GM21737 (cell line): Measurements from ENCODE around the gene CNTNAP2.

Experiments
- ATAC-seq: cut with Tn5 transposase; IDR thresholded peaks from one replicate; pipeline ENCODE4 v1.9.1; 2021; ENCODE audit warnings: mild to moderate bottlenecking, moderate library complexity; ENCODE audit not compliant: unreplicated experiment

The CNTNAP2 gene

DNA sequence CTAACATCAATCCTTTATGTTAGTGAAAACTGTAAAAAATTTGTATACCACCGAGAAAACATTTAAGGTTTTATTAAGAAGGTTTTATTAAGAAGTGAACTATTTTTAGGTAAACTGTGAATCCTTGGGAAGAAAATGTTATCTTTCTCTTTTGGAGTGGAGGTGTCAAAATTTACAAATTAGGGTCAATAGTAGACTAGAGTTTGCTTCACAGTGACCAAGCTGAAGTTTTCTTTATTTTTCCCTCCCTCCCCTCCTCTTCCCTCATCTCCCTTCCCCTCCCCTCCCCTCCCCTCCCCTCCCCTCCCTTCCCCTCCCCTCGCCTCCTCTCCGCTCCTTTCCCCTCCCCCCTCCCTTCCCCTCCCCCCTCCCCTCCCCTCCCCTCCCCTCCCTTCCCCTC is 168.8 kb downstream of the CNTNAP2 start:
- no peak for ATAC-seq

DNA sequence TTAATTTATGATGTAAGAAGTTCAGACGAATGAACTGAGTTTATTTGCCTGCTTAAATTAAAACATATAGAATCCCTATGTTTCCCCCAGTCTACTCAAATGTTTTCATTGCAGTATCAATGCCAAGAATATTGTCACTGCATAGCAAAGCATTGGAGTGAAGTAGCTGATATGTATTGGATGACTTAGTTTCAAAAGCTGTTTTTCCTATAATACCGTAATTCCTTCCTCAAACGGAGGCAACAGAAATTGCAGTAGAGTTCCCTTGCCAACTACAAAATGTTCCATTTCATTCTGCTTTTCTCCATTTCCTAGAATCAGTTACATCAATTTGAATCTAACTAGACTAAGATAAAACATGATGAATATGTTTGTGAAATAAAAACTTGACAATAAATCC is 174.1 kb downstream of the CNTNAP2 start:
- ATAC-seq: no peak

DNA sequence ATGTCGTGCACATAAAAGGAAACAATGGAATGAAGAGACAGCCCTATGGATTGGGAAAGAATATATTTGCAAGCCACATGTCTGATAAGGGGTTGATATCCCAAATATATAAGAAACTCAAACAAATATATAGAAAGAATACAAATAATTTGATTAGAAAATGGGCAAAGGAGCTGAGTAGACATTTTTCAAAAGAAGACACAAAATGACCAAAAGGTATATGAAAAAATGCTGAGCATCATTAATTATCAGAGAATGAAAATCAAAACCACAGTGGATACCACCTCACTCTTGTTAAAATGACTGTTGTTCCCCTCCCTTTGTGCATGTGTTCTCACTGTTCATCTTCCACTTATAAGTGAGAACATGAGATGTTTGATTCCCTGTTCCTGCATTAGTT is 175.3 kb downstream of the CNTNAP2 start:
- ATAC-seq: no peak

DNA sequence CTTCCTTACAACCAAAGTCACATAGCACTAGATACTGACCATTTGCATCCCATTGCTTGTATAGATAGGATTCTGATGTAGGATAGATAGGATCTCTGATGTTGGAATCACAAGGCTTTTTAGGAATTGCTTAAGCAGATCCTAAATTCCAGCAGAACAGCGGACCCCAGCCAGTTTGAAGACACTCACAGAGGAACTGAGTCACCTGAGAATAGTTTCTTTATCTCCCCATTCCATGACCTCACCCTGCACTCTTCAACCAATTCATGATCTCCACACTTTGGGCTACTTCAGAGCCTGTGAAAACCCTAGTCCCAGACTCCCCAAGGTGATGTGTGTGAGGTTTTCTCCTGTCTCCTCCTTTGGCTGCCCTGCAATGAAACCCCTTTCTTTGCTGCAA is 179.4 kb downstream of the CNTNAP2 start:
- ATAC-seq: no peak

DNA sequence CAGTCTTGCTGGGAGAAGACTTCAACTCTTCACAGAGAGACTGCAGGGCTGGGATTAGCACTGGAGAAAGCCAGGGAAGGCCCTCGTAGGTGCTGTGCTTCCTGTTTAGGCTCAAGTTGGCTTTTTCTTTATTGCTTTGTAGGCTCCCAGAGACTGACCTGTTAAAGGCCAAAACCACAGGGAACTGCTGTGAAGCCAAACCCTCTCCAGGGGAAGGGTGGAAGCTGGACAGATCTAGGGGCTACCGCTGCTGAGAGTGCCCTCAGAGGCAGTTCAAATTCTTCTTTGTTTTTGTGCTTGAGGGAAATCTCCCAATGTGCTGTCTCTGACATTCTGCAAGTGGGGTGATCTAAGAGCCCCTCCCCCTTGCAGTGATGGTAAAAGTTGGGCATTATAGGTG is 198.4 kb downstream of the CNTNAP2 start:
- no peak for ATAC-seq

DNA sequence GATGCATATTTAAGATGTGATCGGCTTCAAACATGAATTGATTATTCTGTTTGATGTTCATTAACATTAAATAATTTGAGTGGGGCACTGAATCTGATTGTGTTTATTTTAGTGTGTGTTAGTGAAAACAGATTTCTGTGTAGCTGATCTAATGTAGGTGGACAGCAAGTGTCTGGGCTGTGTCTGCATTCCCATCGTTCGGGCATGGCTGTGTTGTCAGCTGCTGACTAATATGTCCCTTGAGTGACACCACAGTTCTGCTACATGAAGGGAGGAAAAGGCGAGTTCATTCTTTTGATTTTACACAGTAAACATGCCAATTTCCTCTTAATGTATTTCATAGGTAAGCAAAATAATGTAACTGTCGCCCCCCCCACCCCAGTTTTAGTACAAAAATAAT is 203.0 kb downstream of the CNTNAP2 start:
- no peak for ATAC-seq

DNA sequence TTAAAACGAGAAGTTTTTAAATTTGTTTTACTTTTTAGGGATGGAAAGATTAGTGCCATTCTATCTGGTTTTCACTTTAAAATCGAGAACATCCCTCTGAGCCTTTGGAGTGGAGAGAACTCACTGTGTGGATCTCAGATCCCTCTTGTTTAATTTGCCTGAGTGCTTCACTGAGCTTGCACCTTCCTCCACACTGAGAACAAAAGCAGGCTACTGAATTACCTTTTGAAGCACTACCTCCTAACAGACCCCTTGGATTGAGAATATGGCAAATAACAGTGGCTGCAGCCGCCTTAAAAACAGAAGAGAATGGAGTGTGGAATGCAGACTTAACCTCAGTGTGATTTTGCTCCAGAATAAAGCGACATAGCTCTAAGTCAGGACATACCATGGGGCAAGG is 204.7 kb downstream of the CNTNAP2 start:
- ATAC-seq: no peak

DNA sequence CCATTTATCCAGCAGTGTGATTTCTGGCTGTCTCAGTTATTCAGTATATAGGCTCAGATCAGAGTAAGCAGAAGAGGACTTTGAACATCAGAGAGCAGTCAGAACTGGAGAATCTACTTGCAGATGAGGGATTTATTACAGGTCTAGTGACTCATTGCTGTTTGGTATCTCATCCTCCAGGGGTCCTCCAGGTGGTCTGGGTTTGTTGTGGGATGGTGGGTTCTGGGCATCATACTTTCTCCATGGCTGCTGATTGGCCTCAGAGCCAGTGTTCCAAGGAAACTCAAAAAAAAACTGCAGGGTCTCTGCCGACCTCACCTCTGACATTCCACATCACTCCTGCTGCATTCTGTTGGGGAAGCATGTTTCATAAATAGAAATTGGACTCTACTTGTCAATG is 214.8 kb downstream of the CNTNAP2 start:
- ATAC-seq: no peak

DNA sequence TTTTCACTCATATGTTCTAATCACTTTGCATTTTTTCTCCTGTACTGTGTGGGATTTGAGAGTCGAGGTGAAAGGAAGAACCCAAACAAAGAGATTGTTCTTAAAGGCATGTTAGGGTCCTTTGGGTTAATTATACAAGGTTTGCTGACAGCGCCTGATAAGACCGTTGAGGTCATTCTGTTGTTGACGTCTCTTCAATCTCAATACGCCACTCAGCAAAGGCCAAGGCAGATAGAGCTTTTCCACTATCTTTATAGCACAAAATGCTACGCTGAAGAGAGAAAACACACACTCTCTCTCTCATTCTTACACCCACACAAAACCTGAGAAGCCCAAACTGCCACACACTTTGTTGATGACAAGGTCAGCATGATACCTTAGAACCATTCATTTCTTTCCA is 228.7 kb downstream of the CNTNAP2 start:
- ATAC-seq: no peak

DNA sequence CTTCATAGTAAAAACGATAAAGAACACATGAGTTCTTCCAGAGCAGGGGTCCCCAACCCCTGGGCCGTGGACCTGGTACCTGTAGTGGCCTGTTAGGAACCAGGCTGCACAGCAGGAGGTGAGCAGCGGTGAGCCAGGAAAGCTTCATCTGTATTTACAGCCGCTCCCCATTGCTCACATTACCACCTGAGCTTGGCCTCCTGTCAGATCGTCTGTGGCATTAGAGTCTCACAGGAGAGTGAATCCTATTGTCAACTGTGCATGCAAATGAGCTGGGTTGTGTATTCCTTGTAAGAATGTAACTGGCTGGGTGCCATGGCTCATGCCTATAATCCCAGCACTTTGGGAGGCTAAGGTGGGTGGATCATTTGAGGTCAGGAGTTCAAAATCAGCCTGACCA is 229.5 kb downstream of the CNTNAP2 start:
- no peak for ATAC-seq

DNA sequence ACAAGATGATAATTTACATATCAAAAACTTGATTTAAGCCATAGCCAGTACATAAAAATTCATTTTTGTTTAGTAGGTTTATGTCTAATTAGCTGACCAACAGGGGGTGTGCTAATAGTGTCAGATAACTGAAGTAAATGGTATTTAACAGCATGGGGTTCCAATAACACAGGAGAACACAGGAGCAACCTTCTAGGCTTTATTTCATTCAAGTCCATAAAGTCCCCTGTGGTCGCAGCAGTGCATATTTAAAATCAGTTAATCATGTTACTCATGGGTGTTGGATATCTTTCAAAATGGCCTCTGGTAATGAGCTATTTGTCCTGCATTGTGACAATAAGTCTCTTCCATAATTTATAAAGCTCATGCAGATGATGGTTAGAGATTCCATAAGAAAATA is 238.6 kb downstream of the CNTNAP2 start:
- ATAC-seq: no peak

DNA sequence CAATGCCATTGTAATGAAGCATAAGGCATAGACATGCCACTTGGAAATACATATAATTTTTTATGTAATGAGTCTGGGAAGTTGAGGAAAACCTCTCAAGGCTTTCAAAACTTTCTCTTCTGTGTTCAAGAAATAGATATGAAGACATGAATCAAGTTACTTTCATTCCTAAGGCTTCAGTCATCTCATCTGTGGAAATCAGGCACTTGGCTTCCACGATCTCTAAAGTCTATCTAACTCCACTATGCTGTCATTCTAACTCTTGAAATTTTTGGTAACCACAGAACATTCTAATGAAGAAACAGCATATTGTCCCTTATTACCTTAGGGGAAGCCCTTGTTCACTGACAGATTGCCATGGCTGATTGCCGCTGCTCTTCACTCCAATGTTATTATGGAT is 242.6 kb downstream of the CNTNAP2 start:
- no peak for ATAC-seq

DNA sequence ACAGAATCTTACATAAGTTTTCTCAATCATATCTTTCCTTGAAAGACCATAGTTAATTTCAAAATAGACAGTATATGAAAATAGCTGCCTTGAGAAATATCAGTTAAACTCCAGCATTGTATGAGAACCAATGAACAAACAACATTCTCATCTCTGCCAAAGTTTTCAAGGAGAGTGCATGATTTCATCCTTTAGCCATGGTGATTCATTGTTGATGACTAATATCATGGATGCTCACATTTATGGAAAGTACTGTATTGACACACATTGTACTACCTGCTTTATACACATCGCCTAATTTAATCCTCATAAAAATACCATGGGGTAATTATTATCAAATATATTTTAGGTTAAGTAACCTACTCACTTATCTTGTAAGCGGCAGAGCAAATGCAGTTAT is 250.3 kb downstream of the CNTNAP2 start:
- ATAC-seq: no peak

DNA sequence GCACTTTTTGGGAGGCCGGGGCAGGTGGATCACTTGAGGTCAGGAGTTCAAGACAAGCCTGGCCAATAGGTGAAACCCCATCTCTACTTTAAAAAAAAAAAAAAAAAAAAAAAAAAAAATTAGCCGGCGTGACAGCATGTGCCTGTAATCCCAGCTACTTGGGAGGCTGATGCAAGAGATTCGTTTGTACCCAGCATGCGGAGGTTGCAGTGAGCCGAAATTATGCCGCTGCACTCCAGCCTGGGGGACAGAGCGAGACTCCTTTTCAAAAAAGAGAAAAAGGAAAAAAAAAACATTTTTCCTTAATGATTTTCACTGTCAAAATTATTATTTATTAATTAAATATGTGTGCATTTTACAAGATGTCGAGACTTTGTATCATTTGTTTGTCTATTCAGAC is 253.6 kb downstream of the CNTNAP2 start:
- no peak for ATAC-seq

DNA sequence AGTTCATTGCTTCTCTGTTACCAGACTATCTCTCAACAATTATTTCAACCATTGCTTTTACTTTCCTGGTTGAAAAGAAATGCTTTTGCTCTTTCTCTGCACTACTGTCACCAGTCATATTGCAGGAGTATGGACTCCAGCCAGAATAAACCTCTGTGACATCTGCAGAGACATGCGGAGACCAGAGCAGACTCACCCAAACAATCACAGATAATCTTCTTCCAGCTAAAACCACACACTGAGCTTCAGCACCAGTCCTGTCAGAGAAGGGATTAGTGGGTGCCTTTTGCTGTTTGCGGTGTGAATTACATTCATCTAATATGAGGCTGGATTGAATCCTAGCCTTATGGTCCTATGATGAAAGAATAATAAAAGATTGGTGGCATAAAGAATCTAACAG is 258.6 kb downstream of the CNTNAP2 start:
- no peak for ATAC-seq

DNA sequence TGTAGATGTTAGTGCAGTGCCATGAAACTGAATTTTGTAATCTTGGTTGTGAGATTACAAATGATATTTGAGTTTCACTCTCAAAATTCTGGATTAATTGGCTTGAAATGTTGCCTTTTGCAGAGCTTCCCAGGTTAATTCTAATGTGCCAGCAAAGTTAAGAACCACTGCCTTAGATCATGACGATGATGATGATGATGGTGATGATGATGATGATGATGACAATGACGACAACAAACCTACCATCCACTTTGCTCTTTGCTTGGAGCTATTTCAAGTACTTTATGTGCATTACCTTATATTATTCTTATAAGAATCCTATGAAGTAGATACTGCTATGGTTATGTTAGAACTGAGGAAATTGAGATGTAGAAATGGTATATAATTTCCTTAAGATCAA is 261.6 kb downstream of the CNTNAP2 start:
- no peak for ATAC-seq

DNA sequence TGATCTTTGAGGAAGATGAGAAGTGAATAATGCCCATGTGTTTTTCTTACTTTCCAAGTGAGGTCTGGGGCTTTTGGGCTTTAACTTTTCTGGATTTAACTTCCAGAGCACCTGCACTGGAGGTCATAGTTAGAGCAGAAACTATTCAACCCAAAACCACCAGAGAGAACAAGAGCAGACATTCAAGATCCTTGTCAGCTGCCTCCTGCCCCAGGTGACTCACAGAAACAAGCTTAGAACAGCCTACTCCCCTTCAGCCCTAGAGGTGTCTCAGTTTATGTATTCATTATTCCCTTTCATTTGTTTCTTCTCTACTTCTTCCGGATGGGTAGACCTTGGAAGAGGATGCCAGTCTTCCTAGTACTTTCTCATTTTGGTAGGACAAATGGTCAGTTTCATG is 270.5 kb downstream of the CNTNAP2 start:
- no peak for ATAC-seq

DNA sequence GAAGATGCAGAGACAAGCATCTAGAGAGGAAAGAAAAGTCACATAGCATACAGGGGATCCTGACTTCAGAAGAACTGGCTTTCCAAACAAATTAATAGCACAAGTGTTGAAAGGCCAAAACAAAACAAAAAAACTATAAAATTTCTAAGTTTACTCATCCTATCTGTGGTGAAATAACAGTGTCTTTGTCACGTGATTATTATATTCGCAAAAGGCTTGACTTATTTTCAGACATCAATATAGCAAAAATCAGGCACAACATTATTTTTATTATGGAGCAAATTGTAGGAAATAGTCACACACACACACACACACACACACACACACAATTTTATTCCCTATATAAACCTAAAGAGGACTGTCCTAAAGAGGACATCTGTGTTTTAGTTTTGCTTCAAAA is 272.3 kb downstream of the CNTNAP2 start:
- no peak for ATAC-seq

DNA sequence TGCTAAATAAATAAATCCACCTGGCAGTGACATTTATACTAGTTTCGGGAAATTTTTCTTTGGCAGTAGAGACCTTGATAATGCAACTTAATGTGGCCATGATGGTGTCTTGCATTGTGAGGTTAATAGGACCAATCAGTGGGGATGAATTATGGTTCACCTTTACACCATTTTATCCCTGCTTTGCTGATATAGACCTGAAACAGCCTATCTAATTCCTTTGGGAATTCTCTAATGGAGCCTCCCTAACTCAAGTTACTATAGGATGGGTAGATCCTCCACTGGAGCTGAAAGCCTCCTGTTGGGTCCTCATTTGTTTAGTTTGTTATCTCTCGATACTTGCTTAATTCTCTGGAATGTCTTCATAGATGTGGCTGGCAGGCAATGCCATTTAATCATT is 276.7 kb downstream of the CNTNAP2 start:
- ATAC-seq: no peak

DNA sequence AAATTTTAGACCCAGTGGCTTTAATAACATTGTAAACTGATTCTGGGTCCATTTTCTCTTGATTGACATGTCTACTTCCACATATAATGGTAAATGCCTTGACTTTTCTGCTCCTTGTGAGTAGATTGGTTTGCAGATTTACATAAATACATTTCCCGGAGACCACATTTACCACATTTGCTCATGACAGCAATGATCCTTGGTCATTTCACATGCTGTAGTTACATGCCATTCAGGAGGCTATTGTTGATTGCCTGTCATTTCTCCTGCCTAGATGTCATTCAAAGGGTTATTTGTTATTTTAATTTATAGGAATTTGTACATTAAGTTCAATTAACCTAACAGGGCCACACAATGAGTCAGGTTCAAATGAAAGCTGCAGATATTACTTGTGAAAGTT is 280.5 kb downstream of the CNTNAP2 start:
- no peak for ATAC-seq

DNA sequence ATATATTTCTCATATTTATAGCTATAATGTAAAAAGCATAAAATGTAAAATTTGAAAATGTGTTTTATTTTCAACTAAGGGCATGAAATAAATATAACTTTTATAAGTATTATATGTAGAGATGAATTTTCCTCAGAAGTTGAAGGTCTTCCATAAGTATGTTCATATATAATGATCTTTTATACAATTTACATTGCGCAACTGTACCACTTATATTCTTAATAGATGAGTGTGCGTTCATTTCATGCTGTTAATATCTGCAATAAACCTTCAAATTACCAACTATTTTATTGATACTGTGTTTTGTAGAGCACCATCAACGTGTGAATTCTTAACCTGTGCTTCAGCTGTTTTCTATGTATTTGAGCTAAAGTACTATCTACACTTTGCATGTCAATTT is 285.3 kb downstream of the CNTNAP2 start:
- no peak for ATAC-seq

DNA sequence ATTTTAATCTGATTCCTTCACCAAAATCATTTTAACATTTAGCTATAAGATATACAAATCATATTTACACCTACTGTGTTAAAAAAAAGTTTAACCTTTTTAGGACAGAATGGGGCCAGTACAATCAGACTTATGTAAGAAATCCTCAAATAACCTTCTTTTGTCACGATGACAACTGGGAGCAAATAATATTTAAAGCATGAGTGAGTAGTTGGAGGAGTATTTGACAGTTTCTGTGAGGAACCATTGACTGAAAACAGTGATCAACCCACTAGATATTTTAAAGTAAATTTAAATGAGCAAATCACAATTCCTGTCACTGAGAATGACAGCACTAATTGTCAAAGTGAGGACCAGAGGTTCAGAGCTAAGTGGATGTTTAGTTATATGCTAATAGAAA is 289.1 kb downstream of the CNTNAP2 start:
- no peak for ATAC-seq

DNA sequence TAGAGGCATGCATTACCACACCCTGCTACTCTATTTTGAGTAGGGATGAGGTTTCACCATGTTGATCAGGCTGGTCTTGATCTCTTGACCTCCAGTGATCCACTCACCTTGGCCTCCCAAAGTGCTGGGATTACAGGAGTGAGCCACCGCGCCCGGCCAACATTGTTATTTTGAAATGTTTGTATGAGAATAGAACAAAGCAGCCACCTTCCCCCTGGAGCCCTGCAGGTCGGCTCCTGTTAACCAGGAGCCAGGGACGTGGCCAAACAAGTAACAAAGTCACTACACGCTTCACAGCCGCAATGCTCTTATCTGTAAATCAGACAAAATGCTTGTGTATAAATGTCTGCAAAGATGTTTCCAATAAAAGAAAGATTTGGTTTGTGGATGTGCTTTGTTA is 295.4 kb downstream of the CNTNAP2 start:
- no peak for ATAC-seq

DNA sequence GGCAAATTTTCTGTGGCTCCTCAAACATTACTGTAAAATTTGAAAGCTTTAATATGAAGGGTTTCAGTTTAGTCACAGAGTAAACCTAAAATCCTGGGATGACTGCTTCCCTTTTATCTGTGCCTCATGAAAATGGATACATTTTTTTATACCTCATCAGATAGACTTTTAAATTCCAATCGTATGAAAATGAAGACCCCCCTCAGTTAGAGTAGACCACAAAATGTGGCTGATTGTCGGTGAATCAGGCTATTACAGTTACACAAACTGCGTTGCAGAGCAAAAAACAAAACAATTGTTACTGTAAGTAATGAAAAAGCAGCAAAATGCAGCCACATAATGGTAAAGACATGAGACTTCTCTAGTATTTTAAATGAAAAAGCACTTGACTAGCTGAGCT is 296.2 kb downstream of the CNTNAP2 start:
- ATAC-seq: no peak
